Endothelial cell of umbilical vein (primary cell): ENCODE data around the gene SOHLH1.

Experiments used
- CTCF ChIP-seq, 2 donors: IDR thresholded peaks; 1 replicate in 1 of 2; 2 replicates in 1 of 2; pipeline ENCODE4 v1.5.1; 2011; ENCODE audit warnings: low read length in 2 of 2, mild to moderate bottlenecking in 2 of 2, moderate library complexity in 2 of 2, control low read depth in 1 of 2, inconsistent platforms in 1 of 2, low read depth in 1 of 2; ENCODE audit not compliant: insufficient read depth in 1 of 2; ENCODE audit errors: extremely low read depth in 1 of 2
- EZH2 ChIP-seq: IDR thresholded peaks from 2 replicates; pipeline ENCODE4 v1.6.1; 2012; ENCODE audit warnings: borderline replicate concordance, low read depth, mild to moderate bottlenecking, moderate library complexity, low read length, inconsistent platforms; ENCODE audit not compliant: severe bottlenecking
- MAX ChIP-seq: IDR thresholded peaks from 2 replicates; pipeline ENCODE4 v1.6.1; 2011; ENCODE audit not compliant: insufficient read depth, insufficient read length

GRCh38 chr9:135650408-135650807 lies 48.9 kb downstream of the SOHLH1 start:
- TF ChIP-seq CTCF (IDR thresholded peaks at IDR 0.05; ENCODE audit: extremely low read depth in 1 of 2, insufficient read depth in 1 of 2, low read depth in 1 of 2, low read length in 2 of 2) (no peak), MAX (no peak), EZH2 (no peak)
